Upper lobe of right lung (tissue), 1 donor: ENCODE data around the gene HOXD10. TPM values are rescaled to one million over a fixed set of nuclear protein-coding genes. Genes with fewer than 3 reads are reported as not detected.
A peak's percentile ranks its signal among the peaks of the same experiment; 100 is the strongest.

Experiments used
- ATAC-seq: fragments of 200-7000 bp; cut with Tn5 transposase; one replicate; pipeline ENCODE4 v1.9.1; 2020; ENCODE audit warnings: mild to moderate bottlenecking, moderate library complexity
- DNase-seq: peaks from one replicate; pipeline ENCODE4 v3.0.0-alpha.2; 2020
- H3K27ac ChIP-seq: fragments of 200-600 bp; one replicate; pipeline ENCODE4 v1.8.0; 2022
- H3K27me3 ChIP-seq: fragments of 200-600 bp; one replicate; pipeline ENCODE4 v1.8.0; 2022; ENCODE audit warnings: mild to moderate bottlenecking
- H3K36me3 ChIP-seq: fragments of 200-600 bp; one replicate; pipeline ENCODE4 v1.8.0; 2022
- H3K4me1 ChIP-seq: fragments of 200-600 bp; one replicate; pipeline ENCODE4 v1.8.0; 2022
- H3K4me3 ChIP-seq: fragments of 200-600 bp; one replicate; pipeline ENCODE4 v1.8.0; 2022; ENCODE audit warnings: mild to moderate bottlenecking
- H3K9me3 ChIP-seq: fragments of 200-600 bp; one replicate; pipeline ENCODE4 v1.8.0; 2022
- CTCF ChIP-seq: fragments of 200-600 bp; IDR thresholded peaks from one replicate; pipeline ENCODE4 v1.8.0; 2022; ENCODE audit warnings: antibody characterized with exemption
- intact Hi-C: fragments of 100-400 bp; cut with DNase I; formaldehyde crosslinking; loops from one replicate; pipeline ENCODE4 v1.11.0; 2022
- total RNA-seq: library from RNA; stranded (reverse); fragmentation: NEBNext Ultra II Directional; extraction: Animal tissue kit (Norgen Biotek cat#: 25700); gene quantifications from one replicate; pipeline ENCODE4 v1.2.1, GENCODE V29; 2021
- donor health status: DM: no; HTN: yes; CAD: no; lungs with severe emphysema.

Gene HOXD10
- total RNA-seq, 1 donor from 2014 or later: 0.55 TPM

DNA sequence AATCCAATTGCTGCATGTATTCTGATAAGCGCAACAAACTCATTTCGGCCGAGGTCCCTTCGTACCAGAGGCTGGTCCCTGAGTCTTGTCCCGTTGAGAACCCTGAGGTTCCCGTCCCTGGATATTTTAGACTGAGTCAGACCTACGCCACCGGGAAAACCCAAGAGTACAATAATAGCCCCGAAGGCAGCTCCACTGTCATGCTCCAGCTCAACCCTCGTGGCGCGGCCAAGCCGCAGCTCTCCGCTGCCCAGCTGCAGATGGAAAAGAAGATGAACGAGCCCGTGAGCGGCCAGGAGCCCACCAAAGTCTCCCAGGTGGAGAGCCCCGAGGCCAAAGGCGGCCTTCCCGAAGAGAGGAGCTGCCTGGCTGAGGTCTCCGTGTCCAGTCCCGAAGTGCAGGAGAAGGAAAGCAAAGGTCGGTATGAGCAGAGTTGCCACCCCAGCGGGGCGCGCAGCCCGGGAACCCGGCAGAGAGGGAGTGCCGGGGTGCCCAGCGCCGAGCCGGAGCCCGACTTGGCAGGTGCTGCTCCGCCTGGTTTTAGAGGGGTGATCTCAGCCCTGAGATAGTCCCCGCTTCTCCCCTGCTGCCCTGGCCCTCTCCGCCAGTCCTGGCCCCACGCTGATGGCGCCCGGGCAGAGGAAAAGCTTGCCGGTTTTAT lies 714 bp downstream of the HOXD10 start:
- intact Hi-C loops: no loop called here
- H3K36me3 ChIP-seq: no peaks in the 10 kb centered on the region
- H3K4me3 ChIP-seq: no peak overlapping the region
- DNase-seq: no peak
- TF ChIP-seq CTCF: no peak
- H3K9me3 ChIP-seq: no peaks in the 10 kb centered on the region
- H3K27me3 ChIP-seq: peaks cover 100% of the 10 kb centered on the region
- H3K4me1 ChIP-seq: peaks cover under 1% of the 10 kb centered on the region
- no peak overlapping the region for H3K27ac ChIP-seq
- ATAC-seq: no peak

DNA sequence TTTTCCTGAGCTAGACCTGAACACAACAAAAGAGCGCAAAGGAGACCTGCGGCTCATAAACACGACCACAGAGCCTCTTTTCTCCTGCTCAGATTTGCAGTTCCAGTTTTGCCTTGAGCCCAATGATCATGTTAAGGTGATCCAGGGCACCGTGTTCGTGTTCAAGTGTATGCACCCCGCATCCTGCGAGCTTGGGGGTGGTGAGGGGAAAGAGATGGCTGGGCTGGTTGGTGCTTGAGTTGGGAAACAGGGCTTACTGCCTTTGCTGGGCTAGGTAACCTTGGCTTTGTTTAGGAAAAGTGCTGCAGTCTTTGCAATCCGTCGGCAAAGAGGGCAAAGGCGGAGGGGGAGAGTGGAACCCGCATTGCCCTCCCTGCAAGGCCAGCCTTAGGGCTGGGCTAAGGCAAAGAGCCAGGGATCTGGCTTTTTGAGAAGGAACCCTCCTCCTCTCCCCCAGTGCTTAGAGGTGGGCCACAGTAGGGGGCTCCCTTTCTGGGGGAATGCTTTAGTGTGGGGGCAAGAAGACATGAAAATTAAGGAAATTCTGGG lies 1.3 kb downstream of the HOXD10 start:
- no peak overlapping the region for H3K27ac ChIP-seq
- H3K4me1 ChIP-seq: peaks cover 6% of the 10 kb centered on the region
- intact Hi-C loops: no loop called here
- DNase-seq (no peak), ATAC-seq (no peak)
- H3K36me3 ChIP-seq: no peaks in the 10 kb centered on the region
- peaks cover 100% of the 10 kb centered on the region for H3K27me3 ChIP-seq
- H3K4me3 ChIP-seq: no peak overlapping the region
- TF ChIP-seq CTCF: no peak
- H3K9me3 ChIP-seq: no peaks in the 10 kb centered on the region

DNA sequence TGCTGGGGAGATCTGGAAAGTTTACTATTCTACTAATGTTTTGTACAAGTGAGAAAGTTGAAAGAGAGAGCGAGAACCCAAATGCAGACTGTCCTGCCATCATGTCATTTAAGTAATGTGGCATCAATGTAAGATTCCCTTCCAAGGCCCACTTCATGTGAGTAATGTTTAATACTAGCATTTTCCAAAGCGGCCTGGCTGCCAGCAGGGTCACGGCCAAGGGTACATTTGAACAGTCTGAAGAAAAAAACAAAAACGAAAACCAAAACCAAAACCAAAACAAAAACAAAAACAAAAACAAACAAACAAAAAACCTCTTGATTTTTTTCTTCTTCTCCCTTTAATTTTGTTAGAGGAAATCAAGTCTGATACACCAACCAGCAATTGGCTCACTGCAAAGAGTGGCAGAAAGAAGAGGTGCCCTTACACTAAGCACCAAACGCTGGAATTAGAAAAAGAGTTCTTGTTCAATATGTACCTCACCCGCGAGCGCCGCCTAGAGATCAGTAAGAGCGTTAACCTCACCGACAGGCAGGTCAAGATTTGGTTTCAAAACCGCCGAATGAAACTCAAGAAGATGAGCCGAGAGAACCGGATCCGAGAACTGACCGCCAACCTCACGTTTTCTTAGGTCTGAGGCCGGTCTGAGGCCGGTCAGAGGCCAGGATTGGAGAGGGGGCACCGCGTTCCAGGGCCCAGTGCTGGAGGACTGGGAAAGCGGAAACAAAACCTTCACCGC lies 2.2 kb downstream of the HOXD10 start:
- Histone ChIP-seq H3K27ac (no peak overlapping the region), H3K36me3 (no peaks in the 10 kb centered on the region), H3K27me3 (peaks cover 100% of the 10 kb centered on the region), H3K4me1 (peaks cover 11% of the 10 kb centered on the region), H3K4me3 (no peak overlapping the region), H3K9me3 (no peaks in the 10 kb centered on the region)
- DNase-seq (no peak), ATAC-seq (no peak)
- intact Hi-C loops: no loop called here
- TF ChIP-seq CTCF: peak; percentile 17

- peaks cover 11% of the 10 kb centered on the region for H3K4me1 ChIP-seq
- intact Hi-C loops: no loop called here
- no peaks in the 10 kb centered on the region for H3K9me3 ChIP-seq
- H3K27ac ChIP-seq: no peak overlapping the region
- no peak for TF ChIP-seq CTCF
- no peak for ATAC-seq
- H3K36me3 ChIP-seq: no peaks in the 10 kb centered on the region
- H3K4me3 ChIP-seq: no peak overlapping the region
- H3K27me3 ChIP-seq: peaks cover 100% of the 10 kb centered on the region
- DNase-seq: no peak
These were observed 4.0 kb downstream of the HOXD10 start for GRCh38 chr2:176120364-176121189.

GRCh38 chr2:176121190-176122051 lies 4.8 kb downstream of the HOXD10 start:
- ATAC-seq (no peak), DNase-seq (no peak)
- intact Hi-C loops: no loop called here
- H3K4me3 ChIP-seq: no peak overlapping the region
- no peak for TF ChIP-seq CTCF
- no peaks in the 10 kb centered on the region for H3K36me3 ChIP-seq
- H3K9me3 ChIP-seq: no peaks in the 10 kb centered on the region
- no peak overlapping the region for H3K27ac ChIP-seq
- peaks cover 100% of the 10 kb centered on the region for H3K27me3 ChIP-seq
- H3K4me1 ChIP-seq: peaks cover 11% of the 10 kb centered on the region
